DOHH2 (cell line): ENCODE data around the gene CELSR3.

ENCODE experiments used
- H3F3A ChIP-seq: fragments of 200-600 bp; sonication (generic), shearing (Covaris generic); 2 replicates; pipeline ENCODE4 v1.6.0; 2016; ENCODE audit warnings: antibody characterized with exemption, mild to moderate bottlenecking; ENCODE audit not compliant: control insufficient read depth, insufficient read depth
- H3K27ac ChIP-seq: fragments of 200-600 bp; sonication (generic); 2 replicates; pipeline ENCODE4 v1.5.1; 2014; ENCODE audit warnings: low read depth, mild to moderate bottlenecking, low read length, moderate library complexity
- H3K27me3 ChIP-seq: fragments of 200-600 bp; sonication (generic); 2 replicates; pipeline ENCODE4 v1.6.1; 2014; ENCODE audit warnings: mild to moderate bottlenecking, low read length, mixed read lengths; ENCODE audit not compliant: control insufficient read depth
- H3K36me3 ChIP-seq: fragments of 200-600 bp; sonication (generic); 2 replicates; pipeline ENCODE4 v1.6.1; 2014; ENCODE audit warnings: mild to moderate bottlenecking, low read length, moderate library complexity, mixed read lengths; ENCODE audit not compliant: control insufficient read depth
- H3K4me1 ChIP-seq: fragments of 200-600 bp; sonication (generic); 2 replicates; pipeline ENCODE4 v1.6.1; 2014; ENCODE audit warnings: mild to moderate bottlenecking, low read length, mixed read lengths; ENCODE audit not compliant: control insufficient read depth
- H3K4me2 ChIP-seq: fragments of 200-600 bp; sonication (generic); 2 replicates; pipeline ENCODE4 v1.6.0; 2014; ENCODE audit warnings: mild to moderate bottlenecking, low read length, moderate library complexity
- H3K4me3 ChIP-seq: fragments of 200-600 bp; sonication (generic); 2 replicates; pipeline ENCODE4 v1.5.1; 2014; ENCODE audit warnings: mild to moderate bottlenecking, low read length, mixed read lengths
- H3K79me2 ChIP-seq: fragments of 200-600 bp; sonication (generic); 2 replicates; pipeline ENCODE4 v1.6.1; 2014; ENCODE audit warnings: mild to moderate bottlenecking, low read length, mixed read lengths; ENCODE audit not compliant: control insufficient read depth
- H3K9me2 ChIP-seq: fragments of 200-600 bp; sonication (generic); replicated peaks from 2 replicates; pipeline ENCODE4 v1.6.1; 2014; ENCODE audit warnings: mild to moderate bottlenecking, low read length, mixed read lengths; ENCODE audit not compliant: control insufficient read depth
- H3K9me3 ChIP-seq: fragments of 200-600 bp; sonication (generic); 2 replicates; pipeline ENCODE4 v1.6.1; 2014; ENCODE audit warnings: antibody characterized with exemption, low read length, mixed read lengths; ENCODE audit not compliant: control insufficient read depth, insufficient read depth
- H4K20me1 ChIP-seq: fragments of 200-600 bp; sonication (generic); 2 replicates; pipeline ENCODE4 v1.6.0; 2014; ENCODE audit warnings: low read depth, mild to moderate bottlenecking, antibody characterized with exemption, low read length, moderate library complexity; ENCODE audit not compliant: control insufficient read depth, insufficient read depth
- CTCF ChIP-seq: fragments of 200-600 bp; sonication (generic); IDR thresholded peaks from one replicate; pipeline ENCODE4 v1.5.1; 2014; ENCODE audit warnings: antibody characterized with exemption, mild to moderate bottlenecking, low read depth, low read length; ENCODE audit not compliant: poor library complexity, severe bottlenecking
- EZH2phosphoT487 ChIP-seq: fragments of 200-600 bp; sonication (generic); IDR thresholded peaks from 2 replicates; pipeline ENCODE4 v1.6.1; 2017; ENCODE audit warnings: borderline replicate concordance, mild to moderate bottlenecking, antibody characterized with exemption, low read length, moderate library complexity, mixed read lengths

CELSR3 gene

GRCh38 chr3:48609088-48610005 is 53.3 kb downstream of the CELSR3 start, which contains the start of gene UQCRC1:
Gene UQCRC1 (minus strand): TSS chr3:48609646. CDS start chr3:48609620, 26 bp downstream.
- TF ChIP-seq CTCF (peak; percentile 72), EZH2phosphoT487 (no peak)
- H3K4me2 ChIP-seq = peak within 1 kb of the TSS; percentile 71
- peaks cover 14% of the 10 kb centered on the region for H3K4me1 ChIP-seq
- H4K20me1 ChIP-seq = no peaks in the 10 kb centered on the region
- H3K27me3 ChIP-seq = no peaks in the 10 kb centered on the region
- peak within 1 kb of the TSS; percentile 50 for H3K27ac ChIP-seq
- peaks cover 25% of the 10 kb centered on the region for H3K79me2 ChIP-seq
- H3K9me3 ChIP-seq = no peaks in the 10 kb centered on the region
- peaks cover 2% of the 10 kb centered on the region; the same call in 1 of the 2 replicates for H3F3A ChIP-seq
- no peaks in the 10 kb centered on the region for H3K9me2 ChIP-seq
- peaks cover 40% of the 10 kb centered on the region for H3K36me3 ChIP-seq
- H3K4me3 ChIP-seq = peak within 1 kb of the TSS; percentile 86

- H3K27me3 ChIP-seq = no peaks in the 10 kb centered on the region
- no peaks in the 10 kb centered on the region for H3K9me2 ChIP-seq
- H3F3A ChIP-seq = peaks cover 2% of the 10 kb centered on the region; the same call in 1 of the 2 replicates
- peaks cover 14% of the 10 kb centered on the region for H3K4me1 ChIP-seq
- H4K20me1 ChIP-seq = no peaks in the 10 kb centered on the region
- TF ChIP-seq CTCF (no peak), EZH2phosphoT487 (no peak)
- no peak overlapping the region for H3K4me2 ChIP-seq
- H3K27ac ChIP-seq = no peak overlapping the region
- H3K36me3 ChIP-seq = peaks cover 59% of the 10 kb centered on the region
- H3K9me3 ChIP-seq = no peaks in the 10 kb centered on the region
- H3K4me3 ChIP-seq = no peak overlapping the region
- peaks cover 25% of the 10 kb centered on the region for H3K79me2 ChIP-seq
These were observed 55.2 kb downstream of the CELSR3 start for GRCh38 chr3:48607519-48607918.

- Histone ChIP-seq H3K9me2 (no peaks in the 10 kb centered on the region), H3K79me2 (no peaks in the 10 kb centered on the region), H3F3A (peaks cover 2% of the 10 kb centered on the region; the same call in 1 of the 2 replicates), H3K9me3 (no peaks in the 10 kb centered on the region), H3K36me3 (peaks cover 79% of the 10 kb centered on the region), H3K4me1 (no peaks in the 10 kb centered on the region), H3K4me2 (no peak overlapping the region), H3K27ac (no peak overlapping the region), H3K4me3 (no peak overlapping the region), H3K27me3 (no peaks in the 10 kb centered on the region), H4K20me1 (peaks cover 6% of the 10 kb centered on the region; the same call in 1 of the 2 replicates)
- TF ChIP-seq CTCF = no peak
- TF ChIP-seq EZH2phosphoT487 = no peak
These were observed 61.1 kb downstream of the CELSR3 start for GRCh38 chr3:48601622-48601994.
